RWPE2 (cell line): ENCODE measurements around the gene RTL9.
A peak's percentile ranks its signal among the peaks of the same experiment; 100 is the strongest.

ENCODE experiments used
- ATAC-seq: fragments of 200-7000 bp; cut with Tn5 transposase; 3 replicates; pipeline ENCODE4 v1.9.1; 2021; ENCODE audit warnings: low read depth
- DNase-seq: peaks from one replicate; pipeline ENCODE4 v3.0.0-alpha.2; 2020; ENCODE audit warnings: low spot score
- H3K27ac ChIP-seq: fragments of 450-650 bp; 2 replicates; pipeline ENCODE4 v1.5.1; 2017; ENCODE audit warnings: mild to moderate bottlenecking; ENCODE audit not compliant: poor library complexity, severe bottlenecking
- H3K27me3 ChIP-seq: fragments of 250-450 bp; sonication (Bioruptor Pico); 2 replicates; pipeline ENCODE4 v1.5.1; 2021; ENCODE audit warnings: mild to moderate bottlenecking, moderate library complexity; ENCODE audit not compliant: insufficient read depth, poor library complexity, severe bottlenecking
- H3K36me3 ChIP-seq: fragments of 250-450 bp; sonication (Bioruptor Pico); 2 replicates; pipeline ENCODE4 v1.5.1; 2020; ENCODE audit warnings: low read depth, mild to moderate bottlenecking, moderate library complexity
- H3K4me1 ChIP-seq: fragments of 250-450 bp; sonication (Bioruptor Pico); 2 replicates; pipeline ENCODE4 v1.5.1; 2021; ENCODE audit warnings: mild to moderate bottlenecking, moderate library complexity; ENCODE audit not compliant: insufficient read depth, poor library complexity, severe bottlenecking
- H3K4me3 ChIP-seq: fragments of 250-450 bp; sonication (Bioruptor Pico); 2 replicates; pipeline ENCODE4 v1.5.1; 2021; ENCODE audit warnings: mild to moderate bottlenecking, moderate library complexity; ENCODE audit not compliant: severe bottlenecking
- H3K9me3 ChIP-seq: fragments of 250-450 bp; sonication (Bioruptor Pico); 2 replicates; pipeline ENCODE4 v1.5.1; 2021; ENCODE audit warnings: mild to moderate bottlenecking, moderate library complexity; ENCODE audit not compliant: severe bottlenecking
- CTCF ChIP-seq: fragments of 450-650 bp; IDR thresholded peaks from one replicate; pipeline ENCODE4 v1.5.1; 2017; ENCODE audit warnings: mild to moderate bottlenecking, moderate library complexity; ENCODE audit not compliant: poor library complexity, severe bottlenecking

Gene RTL9

GRCh38 chrX:110316351-110317060, 42.1 kb upstream of the RTL9 start:
- Histone ChIP-seq H3K9me3 (no peaks in the 10 kb centered on the region), H3K36me3 (no peaks in the 10 kb centered on the region), H3K27me3 (no peaks in the 10 kb centered on the region), H3K4me1 (no peaks in the 10 kb centered on the region), H3K27ac (peak overlapping the region; percentile 65), H3K4me3 (peak overlapping the region; percentile 76)
- DNase-seq (no peak), ATAC-seq (no peak)
- no peak for TF ChIP-seq CTCF

- Histone ChIP-seq H3K27me3 (no peaks in the 10 kb centered on the region), H3K9me3 (no peaks in the 10 kb centered on the region), H3K36me3 (no peaks in the 10 kb centered on the region), H3K27ac (peak overlapping the region; percentile 65), H3K4me3 (peak overlapping the region; percentile 76), H3K4me1 (no peaks in the 10 kb centered on the region)
- peak; percentile 16 for DNase-seq
- TF ChIP-seq CTCF = no peak
- ATAC-seq = peak; percentile 54
Measured at GRCh38 chrX:110317061-110317819, 41.4 kb upstream of the RTL9 start.

- H3K36me3 ChIP-seq = no peaks in the 10 kb centered on the region
- H3K9me3 ChIP-seq = no peaks in the 10 kb centered on the region
- DNase-seq (peak; percentile 57), ATAC-seq (peak; percentile 65)
- peak within 1 kb of the TSS; percentile 76 for H3K4me3 ChIP-seq
- TF ChIP-seq CTCF = no peak
- no peaks in the 10 kb centered on the region for H3K4me1 ChIP-seq
- no peaks in the 10 kb centered on the region for H3K27me3 ChIP-seq
- peak within 1 kb of the TSS; percentile 65 for H3K27ac ChIP-seq
Measured at GRCh38 chrX:110317820-110318663, 40.6 kb upstream of the RTL9 start, which contains the start of gene AMMECR1. Gene AMMECR1 (minus strand): TSS chrX:110318085. CDS start chrX:110318071, 14 bp downstream.

GRCh38 chrX:110318664-110318968, 40.0 kb upstream of the RTL9 start:
- Histone ChIP-seq H3K4me3 (peak overlapping the region; percentile 76), H3K36me3 (no peaks in the 10 kb centered on the region), H3K9me3 (no peaks in the 10 kb centered on the region), H3K27ac (peak overlapping the region; percentile 65), H3K4me1 (no peaks in the 10 kb centered on the region), H3K27me3 (no peaks in the 10 kb centered on the region)
- peak; percentile 65 for ATAC-seq
- TF ChIP-seq CTCF = no peak
- no peak for DNase-seq
